AG09309 (cell line): ENCODE results near the gene GH2.

Source experiments
- DNase-seq: peaks from one replicate; pipeline ENCODE4 v3.0.0-alpha.2; 2010; ENCODE audit warnings: low read depth
- H3K4me3 ChIP-seq: 2 replicates; pipeline ENCODE4 v1.5.1; 2011; ENCODE audit warnings: mild to moderate bottlenecking, low read depth, low read length, moderate library complexity; ENCODE audit not compliant: control insufficient read depth
- CTCF ChIP-seq: IDR thresholded peaks from 2 replicates; pipeline ENCODE4 v1.5.1; 2011; ENCODE audit warnings: mild to moderate bottlenecking, low read depth, low read length, inconsistent platforms; ENCODE audit not compliant: insufficient read depth, control insufficient read depth; ENCODE audit errors: missing control alignments

The GH2 gene

GRCh38 chr17:63837962-63838600, 43.7 kb downstream of the GH2 start:
- TF ChIP-seq CTCF: no peak
- DNase-seq: no peak
- no peak overlapping the region for H3K4me3 ChIP-seq

GRCh38 chr17:63837480-63837879, 44.3 kb downstream of the GH2 start:
- TF ChIP-seq CTCF: no peak
- DNase-seq: no peak
- H3K4me3 ChIP-seq: no peak overlapping the region

GRCh38 chr17:63836811-63837210, 44.9 kb downstream of the GH2 start:
- no peak for TF ChIP-seq CTCF
- DNase-seq: no peak
- no peak overlapping the region for H3K4me3 ChIP-seq

- no peak overlapping the region for H3K4me3 ChIP-seq
- TF ChIP-seq CTCF: no peak
- no peak for DNase-seq
These were observed 46.5 kb downstream of the GH2 start for GRCh38 chr17:63835167-63835720.

GRCh38 chr17:63834431-63835166, 47.1 kb downstream of the GH2 start:
- TF ChIP-seq CTCF: peak; percentile 81
- H3K4me3 ChIP-seq: no peak overlapping the region
- DNase-seq: peak; percentile 59

- no peak overlapping the region for H3K4me3 ChIP-seq
- DNase-seq: no peak
- TF ChIP-seq CTCF: no peak
These were observed 47.9 kb downstream of the GH2 start for GRCh38 chr17:63833741-63834373.
